Ovary (tissue), 9 donors: Measurements from ENCODE around the gene OSBPL9. TPM values are rescaled to one million over a fixed set of nuclear protein-coding genes. Genes with fewer than 3 reads are reported as not detected.

Source experiments
- DNase-seq, 5 donors: peaks; one replicate each; pipeline ENCODE4 v3.0.0-alpha.2; 2019 to 2020
- H3K27ac ChIP-seq, 2 donors: fragments of 200-600 bp; one replicate each; pipeline versions ENCODE4 v1.5.1 to v1.8.0; 2019 to 2022
- H3K27me3 ChIP-seq: fragments of 200-600 bp; one replicate; pipeline ENCODE4 v1.8.0; 2022
- H3K36me3 ChIP-seq: fragments of 200-600 bp; sonication (generic); one replicate; pipeline ENCODE4 v1.5.1; 2019
- H3K4me1 ChIP-seq: one replicate; pipeline ENCODE4 v1.8.1; 2013; ENCODE audit warnings: mild to moderate bottlenecking, moderate library complexity; ENCODE audit not compliant: insufficient read depth
- H3K4me3 ChIP-seq: fragments of 200-600 bp; sonication (generic); one replicate; pipeline ENCODE4 v1.5.1; 2017
- H3K9me3 ChIP-seq, 2 donors: fragments of 200-600 bp in 1 of 2; sonication (generic) in 1 of 2; one replicate each; pipeline versions ENCODE4 v1.5.1 to v1.8.1; 2013 to 2019; ENCODE audit warnings: mild to moderate bottlenecking in 1 of 2, moderate library complexity in 1 of 2
- CTCF ChIP-seq, 3 donors: fragments of 450-650 bp in 2 of 3; fragments of 200-600 bp in 1 of 3; IDR thresholded peaks; one replicate each; pipeline versions ENCODE4 v1.5.1 to v1.8.0; 2016 to 2022; ENCODE audit warnings: antibody characterized with exemption in 3 of 3, mild to moderate bottlenecking in 1 of 3
- EP300 ChIP-seq: sonication (generic); formaldehyde crosslinking; IDR thresholded peaks from one replicate; pipeline ENCODE4 v1.6.1; 2017; ENCODE audit warnings: antibody characterized with exemption
- POLR2A ChIP-seq: fragments of 450-650 bp; IDR thresholded peaks from one replicate; pipeline ENCODE4 v1.6.1; 2017; ENCODE audit warnings: antibody characterized with exemption, mild to moderate bottlenecking, moderate library complexity
- WGBS, 3 donors: extraction: QIAGEN DNeasy Blood & Tissue Kit in 1 of 3; methylation state at CpG; one replicate each; pipeline versions ENCODE4 v1.1.5 to v1.1.7; 2013 to 2017; 5-methylcytosine and 5-hydroxymethylcytosine counted together
- intact Hi-C, 4 donors: fragments of 100-400 bp; cut with DNase I; formaldehyde crosslinking; loops; one replicate each; pipeline versions ENCODE4 v1.11.0 to v1.15.1; 2022 to 2023
- polyA plus RNA-seq, 2 donors: library from polyadenylated mRNA; stranded (reverse); fragments of 200-250 nt in 1 of 2; fragments of 350-450 nt in 1 of 2; fragmentation: Illumina TruSeq in 1 of 2; extraction: RNeasy Lipid Tissue Mini Kit (QIAGEN cat#74804) in 1 of 2; gene quantifications; one replicate each; pipeline ENCODE4 v1.2.3, GENCODE V29; 2013 to 2014
- total RNA-seq, 7 donors: library from RNA; depleted of rRNA in 2 of 7; stranded (reverse); fragments of >200 nt in 2 of 7; fragmentation: NEBNext Ultra II Directional in 3 of 7; extraction: Animal tissue kit (Norgen Biotek cat#: 25700) in 3 of 7; gene quantifications; one replicate each; pipeline versions ENCODE4 v1.1.0 to v1.2.4, GENCODE V29; 2016 to 2023
- donor health status: DM: no; HTN: no; CAD: no; lungs with moderate emphysema.
- donor health status: DM: no; HTN: no; CAD: no.
- donor health status: Bipolar disorder and iron deficiency.
- donor health status: DM: yes; HTN: yes; CAD: no.
- donor health status: DM: no; HTN: no; CAD: no.
- donor health status: DM: yes; HTN: yes; CAD: no.

OSBPL9 gene
- total and polyA plus RNA-seq, 9 donors, result 53.1 to 92.4 (median 72.6) TPM

GRCh38 chr1:51621161-51621560 is 4.3 kb downstream of the OSBPL9 start:
- DNase-seq, result no peak
- Histone ChIP-seq H3K9me3 (no peaks in the 10 kb centered on the region), H3K27me3 (no peaks in the 10 kb centered on the region), H3K27ac (no peak overlapping the region), H3K4me3 (no peak overlapping the region), H3K36me3 (no peaks in the 10 kb centered on the region), H3K4me1 (peaks cover 13% of the 10 kb centered on the region)
- intact Hi-C loops, result loop anchor here in 3 of 4 donors (10.0 kb wide), 1 partner anchor 144 kb away; no protein-coding TSS in a partner anchor
- 64 to 86% (median 76%) methylated on average over 7 of the region's 7 CpGs for WGBS, 3 donors
- TF ChIP-seq EP300 (no peak), CTCF (IDR thresholded peaks at IDR 0.05) (no peak)

GRCh38 chr1:51621841-51622454 is 5.1 kb downstream of the OSBPL9 start:
- no peak overlapping the region for H3K27ac ChIP-seq
- no peaks in the 10 kb centered on the region for H3K36me3 ChIP-seq
- DNase-seq, result no peak
- WGBS, 3 donors, result 67 to 71% (median 68%) methylated on average over 2 of the region's 2 CpGs
- no peak overlapping the region for H3K4me3 ChIP-seq
- intact Hi-C loops, result loop anchor here in 3 of 4 donors (10.0 kb wide), 1 partner anchor 143 kb away; no protein-coding TSS in a partner anchor
- H3K9me3 ChIP-seq, result no peaks in the 10 kb centered on the region
- peaks cover 15% of the 10 kb centered on the region for H3K4me1 ChIP-seq
- H3K27me3 ChIP-seq, result no peaks in the 10 kb centered on the region
- TF ChIP-seq POLR2A (no peak), CTCF (IDR thresholded peaks at IDR 0.05) (no peak), EP300 (no peak)

- H3K4me1 ChIP-seq, result peaks cover 16% of the 10 kb centered on the region
- H3K4me3 ChIP-seq, result no peak overlapping the region
- TF ChIP-seq POLR2A, result no peak
- no peak for TF ChIP-seq CTCF (IDR thresholded peaks at IDR 0.05)
- TF ChIP-seq EP300, result no peak
- 19 to 47% (median 44%) methylated on average over 2 of the region's 2 CpGs for WGBS, 3 donors
- peak overlapping the region in 1 of 2 donors; percentile 27 for H3K27ac ChIP-seq
- DNase-seq, result peak in 3 of 5 donors; percentile 43 to 71 (median 52)
- intact Hi-C loops, result loop anchor here in 3 of 4 donors (10.0 kb wide), 1 partner anchor 142 kb away; no protein-coding TSS in a partner anchor
- no peaks in the 10 kb centered on the region for H3K27me3 ChIP-seq
- no peaks in the 10 kb centered on the region for H3K9me3 ChIP-seq
- H3K36me3 ChIP-seq, result no peaks in the 10 kb centered on the region
These were observed 5.6 kb downstream of the OSBPL9 start for GRCh38 chr1:51622455-51622913.

- intact Hi-C loops, result loop anchor here in 3 of 4 donors (10.0 kb wide), 1 partner anchor 142 kb away; no protein-coding TSS in a partner anchor
These were observed 6.1 kb downstream of the OSBPL9 start for GRCh38 chr1:51623025-51623424.

More at GRCh38 chr1:51623025-51623424, 6.1 kb downstream of the OSBPL9 start:
- H3K27ac ChIP-seq, result peak overlapping the region; percentile 2 to 27
- 85 to 94% (median 91%) methylated on average over 2 of the region's 2 CpGs for whole genome bisulfite sequencing, 3 donors
- H3K36me3 ChIP-seq, result no peaks in the 10 kb centered on the region
- TF ChIP-seq POLR2A (no peak), CTCF (IDR thresholded peaks at IDR 0.05) (no peak), EP300 (no peak)
- peaks cover 16% of the 10 kb centered on the region for H3K4me1 ChIP-seq
- no peaks in the 10 kb centered on the region for H3K27me3 ChIP-seq
- no peak overlapping the region for H3K4me3 ChIP-seq
- H3K9me3 ChIP-seq, result no peaks in the 10 kb centered on the region
- DNase-seq, result no peak
